HepG2 (cell line): Measurements from ENCODE around the gene ERBB3.

Source experiments
- CBX2 ChIP-seq, 2 experiments: fragments of 200-600 bp in 1 of 2; sonication (generic); formaldehyde crosslinking in 1 of 2; IDR thresholded peaks; 2 replicates each; pipeline versions ENCODE4 v1.7.0 to v1.8.1; 2018 to 2022; ENCODE audit warnings: low read depth in 2 of 2, low read length in 1 of 2, mild to moderate bottlenecking in 1 of 2, missing genetic modification reagents in 1 of 2
- DPF2 ChIP-seq: sonication (generic); formaldehyde crosslinking; IDR thresholded peaks from 2 replicates; pipeline ENCODE4 v1.4.0; 2020; ENCODE audit warnings: mild to moderate bottlenecking, low read depth, missing genetic modification reagents, borderline replicate concordance
- FOXA1 ChIP-seq, 2 experiments: fragments of 450-650 bp in 1 of 2; sonication (generic) in 1 of 2; formaldehyde crosslinking in 1 of 2; IDR thresholded peaks; 2 replicates each; pipeline versions ENCODE4 v1.4.0 to v1.6.1; 2016 to 2020; ENCODE audit warnings: missing genetic modification reagents in 1 of 2
- GABPA ChIP-seq, 2 experiments: IDR thresholded peaks; 2 replicates each; pipeline ENCODE4 v1.6.1; 2011 to 2016; ENCODE audit warnings: low read depth in 2 of 2, low read length in 1 of 2, missing biosample characterization in 1 of 2, missing genetic modification characterization in 1 of 2
- NONO ChIP-seq, 2 experiments: fragments of 450-650 bp in 1 of 2; sonication (generic) in 1 of 2; formaldehyde crosslinking in 1 of 2; IDR thresholded peaks in 1 of 2; conservative IDR thresholded peaks in 1 of 2; 2 replicates each; pipeline versions ENCODE4 v1.6.1 to v1.8.0; 2017 to 2022; ENCODE audit warnings: mild to moderate bottlenecking in 1 of 2, missing genetic modification reagents in 1 of 2, moderate library complexity in 1 of 2
- PHF20 ChIP-seq: sonication (generic); formaldehyde crosslinking; IDR thresholded peaks from 2 replicates; pipeline ENCODE4 v1.5.0; 2020; ENCODE audit warnings: mild to moderate bottlenecking, missing genetic modification reagents
- PHF8 ChIP-seq: sonication (generic); formaldehyde crosslinking; IDR thresholded peaks from 2 replicates; pipeline ENCODE4 v1.5.0; 2020; ENCODE audit warnings: missing genetic modification reagents
- SP1 ChIP-seq, 2 experiments: fragments of 450-650 bp in 1 of 2; sonication (generic) in 1 of 2; formaldehyde crosslinking in 1 of 2; IDR thresholded peaks; 2 replicates each; pipeline versions ENCODE4 v1.4.0 to v1.6.1; 2016 to 2020; ENCODE audit warnings: missing genetic modification reagents in 1 of 2
- TCF12 ChIP-seq, 2 experiments: fragments of 450-650 bp in 1 of 2; sonication (generic) in 1 of 2; formaldehyde crosslinking in 1 of 2; IDR thresholded peaks; 2 replicates each; pipeline versions ENCODE4 v1.6.1 to v1.8.0; 2017 to 2022; ENCODE audit warnings: antibody characterized with exemption in 1 of 2, mild to moderate bottlenecking in 1 of 2, missing genetic modification reagents in 1 of 2, moderate library complexity in 1 of 2
- TF ChIP-seq, protein P1 (sequence below): sonication (generic); formaldehyde crosslinking; IDR thresholded peaks from 2 replicates; pipeline ENCODE4 v1.5.0; 2020; ENCODE audit warnings: missing genetic modification reagents
- TF ChIP-seq, protein P2 (sequence below): sonication (generic); formaldehyde crosslinking; IDR thresholded peaks from 2 replicates; pipeline ENCODE4 v1.5.0; 2020; ENCODE audit warnings: mild to moderate bottlenecking, missing genetic modification reagents, moderate library complexity

DNA sequence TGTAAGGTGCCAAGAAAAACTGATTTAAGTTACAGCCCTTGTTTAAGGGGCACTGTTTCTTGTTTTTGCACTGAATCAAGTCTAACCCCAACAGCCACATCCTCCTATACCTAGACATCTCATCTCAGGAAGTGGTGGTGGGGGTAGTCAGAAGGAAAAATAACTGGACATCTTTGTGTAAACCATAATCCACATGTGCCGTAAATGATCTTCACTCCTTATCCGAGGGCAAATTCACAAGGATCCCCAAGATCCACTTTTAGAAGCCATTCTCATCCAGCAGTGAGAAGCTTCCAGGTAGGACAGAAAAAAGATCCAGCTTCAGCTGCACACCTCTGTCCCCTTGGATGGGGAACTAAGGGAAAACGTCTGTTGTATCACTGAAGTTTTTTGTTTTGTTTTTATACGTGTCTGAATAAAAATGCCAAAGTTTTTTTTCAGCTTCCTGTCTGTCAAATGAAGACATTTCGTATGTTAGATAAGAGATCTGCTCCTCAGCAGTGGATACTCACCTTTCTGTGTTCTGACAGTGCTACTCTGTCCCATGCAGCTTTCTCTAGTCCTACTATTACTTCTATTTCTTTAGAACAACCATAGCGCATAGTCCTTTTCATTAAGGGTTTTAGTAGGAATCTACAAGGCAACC is 23.2 kb downstream of the ERBB3 start:
- TF ChIP-seq PHF20 (CRISPR knock-in tag) (no peak), FOXA1 (IDR thresholded peaks at IDR 0.05) (no peak), FOXA1 (CRISPR knock-in tag; IDR thresholded peaks at IDR 0.05) (no peak), GABPA (IDR thresholded peaks at IDR 0.05; ENCODE audit: low read depth, low read length) (no peak), GABPA (CRISPR knock-in tag; IDR thresholded peaks at IDR 0.05; ENCODE audit: low read depth) (no peak), TCF12 (IDR thresholded peaks at IDR 0.05) (no peak), TCF12 (CRISPR knock-in tag; IDR thresholded peaks at IDR 0.05) (no peak), SP1 (IDR thresholded peaks at IDR 0.05) (no peak), SP1 (CRISPR knock-in tag; IDR thresholded peaks at IDR 0.05) (no peak), NONO (IDR thresholded peaks at IDR 0.05) (no peak), NONO (CRISPR knock-in tag; conservative IDR thresholded peaks at IDR 0.05) (no peak), CBX2 (IDR thresholded peaks at IDR 0.05; ENCODE audit: low read depth, low read length) (no peak), CBX2 (CRISPR knock-in tag; IDR thresholded peaks at IDR 0.05; ENCODE audit: low read depth) (no peak), DPF2 (CRISPR knock-in tag) (no peak), PHF8 (CRISPR knock-in tag) (no peak)
- TF ChIP-seq, protein P1, sequence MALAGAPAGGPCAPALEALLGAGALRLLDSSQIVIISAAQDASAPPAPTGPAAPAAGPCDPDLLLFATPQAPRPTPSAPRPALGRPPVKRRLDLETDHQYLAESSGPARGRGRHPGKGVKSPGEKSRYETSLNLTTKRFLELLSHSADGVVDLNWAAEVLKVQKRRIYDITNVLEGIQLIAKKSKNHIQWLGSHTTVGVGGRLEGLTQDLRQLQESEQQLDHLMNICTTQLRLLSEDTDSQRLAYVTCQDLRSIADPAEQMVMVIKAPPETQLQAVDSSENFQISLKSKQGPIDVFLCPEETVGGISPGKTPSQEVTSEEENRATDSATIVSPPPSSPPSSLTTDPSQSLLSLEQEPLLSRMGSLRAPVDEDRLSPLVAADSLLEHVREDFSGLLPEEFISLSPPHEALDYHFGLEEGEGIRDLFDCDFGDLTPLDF, result no peak
- TF ChIP-seq, protein P2, sequence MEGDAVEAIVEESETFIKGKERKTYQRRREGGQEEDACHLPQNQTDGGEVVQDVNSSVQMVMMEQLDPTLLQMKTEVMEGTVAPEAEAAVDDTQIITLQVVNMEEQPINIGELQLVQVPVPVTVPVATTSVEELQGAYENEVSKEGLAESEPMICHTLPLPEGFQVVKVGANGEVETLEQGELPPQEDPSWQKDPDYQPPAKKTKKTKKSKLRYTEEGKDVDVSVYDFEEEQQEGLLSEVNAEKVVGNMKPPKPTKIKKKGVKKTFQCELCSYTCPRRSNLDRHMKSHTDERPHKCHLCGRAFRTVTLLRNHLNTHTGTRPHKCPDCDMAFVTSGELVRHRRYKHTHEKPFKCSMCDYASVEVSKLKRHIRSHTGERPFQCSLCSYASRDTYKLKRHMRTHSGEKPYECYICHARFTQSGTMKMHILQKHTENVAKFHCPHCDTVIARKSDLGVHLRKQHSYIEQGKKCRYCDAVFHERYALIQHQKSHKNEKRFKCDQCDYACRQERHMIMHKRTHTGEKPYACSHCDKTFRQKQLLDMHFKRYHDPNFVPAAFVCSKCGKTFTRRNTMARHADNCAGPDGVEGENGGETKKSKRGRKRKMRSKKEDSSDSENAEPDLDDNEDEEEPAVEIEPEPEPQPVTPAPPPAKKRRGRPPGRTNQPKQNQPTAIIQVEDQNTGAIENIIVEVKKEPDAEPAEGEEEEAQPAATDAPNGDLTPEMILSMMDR (CRISPR knock-in tag), result no peak
